NCI-H2196 (cell line): ENCODE data around the gene TLNRD1.

Source experiments
- DNase-seq: peaks from one replicate; lab custom pipeline; 2025; ENCODE audit not compliant: unreplicated experiment; lab: John Stamatoyannopoulos, UW

The TLNRD1 gene

DNA sequence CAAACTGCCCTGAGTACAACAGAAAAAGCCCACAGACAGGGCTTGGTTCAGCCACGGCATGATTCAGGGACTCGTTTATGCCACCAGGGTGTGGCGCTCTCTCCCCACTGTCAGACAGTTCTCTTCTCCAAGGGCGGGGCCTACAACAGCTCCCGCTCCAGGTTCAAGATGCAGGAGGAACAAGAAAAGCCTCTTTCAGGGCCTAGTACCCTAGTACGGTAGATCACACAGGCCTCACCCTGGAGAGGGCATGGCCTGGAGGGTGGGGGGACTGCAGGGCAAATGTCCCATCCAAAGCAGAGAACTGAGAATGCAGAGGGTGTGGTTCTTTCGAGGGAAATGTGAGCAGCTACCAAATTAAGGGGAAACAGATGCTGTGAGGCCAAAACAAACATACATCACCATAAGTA is 23.1 kb upstream of the TLNRD1 start:
- no peak for DNase-seq

DNA sequence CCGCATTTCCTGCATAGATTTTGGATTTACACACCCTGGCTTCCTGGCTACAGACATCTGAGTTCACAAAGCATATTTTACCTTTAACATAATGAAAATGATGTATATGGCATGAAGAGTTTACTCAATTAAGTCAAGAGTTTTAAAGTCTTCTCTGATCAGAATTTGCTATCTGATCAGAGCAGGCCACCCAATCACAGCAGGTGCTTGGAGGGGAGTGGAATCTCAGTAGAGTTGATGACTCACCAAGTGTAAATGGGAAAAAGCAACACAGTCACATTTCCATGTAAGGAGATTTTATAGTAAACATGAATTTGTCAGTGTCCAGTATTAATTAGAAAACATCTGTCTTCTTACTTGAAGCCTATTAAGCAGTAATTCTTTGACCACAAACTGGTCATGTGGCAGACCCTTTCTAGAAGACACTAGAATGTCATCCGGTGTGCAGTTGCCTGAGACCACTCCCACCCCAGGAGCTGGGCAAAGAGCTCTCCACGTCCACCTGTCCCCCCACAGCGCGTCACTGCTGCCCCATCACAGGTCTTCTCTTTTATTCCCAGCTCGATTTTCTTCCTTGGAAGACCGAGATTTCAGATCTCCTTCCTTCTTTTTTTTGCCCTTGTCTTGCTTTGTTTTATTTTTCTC is 21.9 kb upstream of the TLNRD1 start:
- peak; percentile 9 for DNase-seq

DNA sequence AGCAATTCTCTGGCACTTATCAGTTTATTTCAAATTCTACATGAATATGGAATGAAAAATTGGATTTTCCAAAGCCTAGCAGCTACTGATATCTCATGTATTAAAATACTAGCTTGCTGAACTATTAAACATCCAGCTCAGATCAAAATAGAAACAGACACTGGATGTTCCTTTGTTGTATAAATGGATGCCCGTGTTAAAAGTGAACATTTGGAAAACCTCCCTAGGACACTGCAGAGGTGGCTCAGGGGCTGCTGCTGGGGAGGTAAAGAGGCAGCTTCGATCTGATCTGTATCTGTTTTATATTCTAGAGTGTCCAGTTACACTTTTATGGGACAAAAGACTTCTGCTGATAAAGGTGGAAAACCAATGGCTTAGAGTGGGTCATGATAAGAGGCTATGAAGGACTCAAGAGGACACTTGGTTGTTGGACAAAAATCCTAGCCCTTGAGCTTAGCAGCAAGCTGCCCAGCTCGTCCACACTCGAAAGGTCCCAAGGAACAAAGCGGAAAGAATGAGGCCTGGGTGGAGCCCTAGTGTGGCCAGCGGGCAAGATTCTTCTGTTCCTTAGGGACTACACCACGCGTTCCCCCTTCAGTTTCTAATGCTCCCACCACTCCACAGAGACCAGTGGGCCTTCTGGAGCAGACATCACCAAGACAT is 21.1 kb upstream of the TLNRD1 start:
- DNase-seq: no peak

DNA sequence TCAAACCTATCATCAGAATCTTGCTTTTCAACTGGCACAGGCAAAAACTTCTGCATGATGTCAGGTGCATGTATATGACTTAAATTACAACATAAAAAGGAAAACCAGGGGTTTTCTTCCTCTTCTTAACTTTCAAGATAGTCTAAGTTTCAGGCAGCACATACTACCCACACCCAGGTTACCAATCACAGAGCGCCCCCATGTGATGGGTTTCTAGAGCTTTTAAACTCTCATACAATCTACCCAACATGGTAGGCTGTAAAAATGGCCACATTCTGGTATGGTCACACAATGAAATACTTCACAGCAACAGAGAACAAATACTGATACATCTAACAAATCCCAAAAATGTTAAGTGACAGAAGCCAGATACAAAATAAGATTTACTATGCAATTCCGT is 18.5 kb upstream of the TLNRD1 start:
- no peak for DNase-seq

DNA sequence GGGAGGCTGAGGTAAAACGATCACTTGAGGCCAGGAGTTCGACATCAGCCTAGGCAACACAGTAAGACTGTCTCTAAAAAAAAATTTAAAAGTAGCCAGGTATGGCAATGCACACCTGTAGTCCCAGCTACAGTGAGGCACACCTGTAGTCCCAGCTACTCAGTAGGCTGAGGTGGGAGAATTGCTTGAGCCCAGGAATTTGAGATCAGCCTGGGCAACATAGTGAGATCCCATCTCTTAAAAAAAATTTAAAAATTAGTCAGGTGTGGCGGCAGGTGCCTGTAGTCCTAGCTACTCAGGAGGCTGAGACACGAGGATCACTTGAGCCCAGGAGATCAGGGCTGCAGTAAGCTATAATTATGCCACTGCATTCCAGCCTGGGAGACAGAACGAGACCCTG is 17.9 kb upstream of the TLNRD1 start:
- no peak for DNase-seq

DNA sequence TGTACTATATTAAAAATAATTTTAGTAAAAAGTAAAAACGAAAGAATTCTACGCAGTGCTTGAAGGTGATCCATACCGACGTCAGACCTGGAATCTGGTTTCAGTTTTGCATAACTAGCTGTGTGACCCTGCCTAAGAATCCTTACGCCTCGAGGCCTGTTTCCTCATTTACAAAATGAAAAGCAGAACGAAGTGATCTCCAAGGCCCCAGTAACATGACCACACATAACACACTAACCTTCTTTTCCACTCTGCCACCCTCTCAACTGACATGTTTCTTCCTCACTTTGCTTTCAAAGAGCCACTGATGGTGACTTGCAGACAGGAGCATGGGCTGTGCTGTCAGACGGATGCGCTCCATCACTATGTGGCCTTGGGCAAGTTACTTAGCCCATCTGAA is 15.9 kb upstream of the TLNRD1 start:
- no peak for DNase-seq

DNA sequence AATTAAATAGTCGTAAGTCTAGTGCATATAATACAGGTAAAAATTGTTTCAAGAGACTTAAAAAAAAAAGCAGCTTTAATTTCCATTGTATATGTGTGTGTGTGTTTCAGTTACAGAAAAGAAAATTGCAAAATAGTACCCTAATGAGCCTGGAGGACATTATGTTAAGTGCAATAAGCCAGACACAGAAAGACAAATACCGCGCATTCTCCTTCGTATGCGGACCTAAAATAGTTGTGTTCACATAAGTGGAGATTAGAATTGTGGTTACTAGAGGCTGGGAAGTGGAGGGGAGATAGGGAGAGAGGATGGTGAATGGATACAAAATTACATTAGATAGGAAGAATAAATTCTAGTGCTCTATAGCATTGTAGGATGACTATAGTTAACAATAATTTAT is 14.7 kb upstream of the TLNRD1 start:
- DNase-seq: no peak

DNA sequence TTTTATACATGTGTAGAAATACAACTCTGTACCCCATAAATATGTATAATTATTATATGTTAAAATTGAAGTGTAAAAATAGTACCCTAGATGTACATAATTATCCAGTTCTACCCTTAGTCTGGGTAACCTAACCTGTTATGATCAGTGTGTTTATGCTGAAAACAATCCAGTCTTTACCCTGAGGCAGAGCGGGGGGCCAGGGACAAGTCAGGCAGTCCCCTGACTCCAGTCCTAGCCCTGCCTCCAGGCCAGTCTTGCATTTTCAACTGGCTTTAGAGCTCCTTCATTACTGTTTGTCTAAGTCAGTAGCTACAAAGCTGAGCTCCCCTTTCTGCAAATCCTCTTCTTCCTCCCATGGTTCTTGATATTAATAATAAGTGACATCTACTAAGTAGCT is 14.2 kb upstream of the TLNRD1 start:
- DNase-seq: no peak

DNA sequence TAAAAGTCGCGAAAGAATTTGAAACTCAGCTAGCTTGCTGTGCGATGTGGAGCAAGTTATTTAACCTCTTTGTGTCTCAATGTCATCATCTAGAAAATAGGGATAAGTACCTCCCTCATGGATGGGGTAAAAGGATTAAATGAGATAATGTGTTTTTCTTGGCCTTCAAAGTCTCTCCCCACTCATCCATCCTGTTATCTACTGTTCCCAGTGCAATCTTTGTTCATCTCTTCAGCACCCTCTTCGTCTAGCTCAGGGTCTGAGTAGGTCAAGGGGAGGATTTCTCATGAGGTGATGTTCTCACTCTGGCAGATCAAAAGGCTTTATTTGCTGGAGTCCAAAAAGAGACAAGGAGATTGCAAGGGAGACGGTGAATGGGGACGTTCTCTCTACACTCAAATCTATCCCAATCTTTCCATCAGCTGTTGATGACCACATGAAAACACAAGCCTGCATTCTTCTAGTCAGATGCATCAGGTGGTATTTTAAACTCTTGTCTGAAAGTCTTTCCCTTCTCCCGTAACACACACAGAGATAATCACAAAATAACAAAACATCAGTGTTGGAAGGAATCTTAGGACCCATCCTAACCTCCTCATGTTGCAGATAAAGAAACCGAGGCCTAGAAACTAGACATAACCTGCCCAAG is 12.5 kb upstream of the TLNRD1 start:
- no peak for DNase-seq

DNA sequence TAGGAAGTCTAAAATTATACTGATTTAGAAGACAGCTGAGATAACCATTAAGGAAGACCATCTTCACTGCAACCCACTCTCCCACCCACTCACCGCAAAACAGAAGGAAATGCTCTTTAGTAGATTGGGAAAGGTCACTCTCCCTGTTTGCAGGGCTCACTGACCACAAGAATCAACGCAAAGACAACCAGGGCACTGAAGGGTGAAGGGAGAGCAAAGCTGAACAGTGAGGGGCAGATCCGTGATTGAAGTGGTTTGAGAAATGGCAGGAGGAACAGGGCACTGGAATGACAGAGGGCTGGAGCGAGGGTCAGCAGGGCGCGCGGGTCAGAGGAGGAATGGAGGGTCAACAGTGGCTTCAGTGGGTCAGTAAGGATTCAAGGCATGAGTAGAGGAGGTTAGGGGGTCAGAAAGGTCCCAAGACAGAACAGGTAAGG is 11.6 kb upstream of the TLNRD1 start:
- no peak for DNase-seq

DNA sequence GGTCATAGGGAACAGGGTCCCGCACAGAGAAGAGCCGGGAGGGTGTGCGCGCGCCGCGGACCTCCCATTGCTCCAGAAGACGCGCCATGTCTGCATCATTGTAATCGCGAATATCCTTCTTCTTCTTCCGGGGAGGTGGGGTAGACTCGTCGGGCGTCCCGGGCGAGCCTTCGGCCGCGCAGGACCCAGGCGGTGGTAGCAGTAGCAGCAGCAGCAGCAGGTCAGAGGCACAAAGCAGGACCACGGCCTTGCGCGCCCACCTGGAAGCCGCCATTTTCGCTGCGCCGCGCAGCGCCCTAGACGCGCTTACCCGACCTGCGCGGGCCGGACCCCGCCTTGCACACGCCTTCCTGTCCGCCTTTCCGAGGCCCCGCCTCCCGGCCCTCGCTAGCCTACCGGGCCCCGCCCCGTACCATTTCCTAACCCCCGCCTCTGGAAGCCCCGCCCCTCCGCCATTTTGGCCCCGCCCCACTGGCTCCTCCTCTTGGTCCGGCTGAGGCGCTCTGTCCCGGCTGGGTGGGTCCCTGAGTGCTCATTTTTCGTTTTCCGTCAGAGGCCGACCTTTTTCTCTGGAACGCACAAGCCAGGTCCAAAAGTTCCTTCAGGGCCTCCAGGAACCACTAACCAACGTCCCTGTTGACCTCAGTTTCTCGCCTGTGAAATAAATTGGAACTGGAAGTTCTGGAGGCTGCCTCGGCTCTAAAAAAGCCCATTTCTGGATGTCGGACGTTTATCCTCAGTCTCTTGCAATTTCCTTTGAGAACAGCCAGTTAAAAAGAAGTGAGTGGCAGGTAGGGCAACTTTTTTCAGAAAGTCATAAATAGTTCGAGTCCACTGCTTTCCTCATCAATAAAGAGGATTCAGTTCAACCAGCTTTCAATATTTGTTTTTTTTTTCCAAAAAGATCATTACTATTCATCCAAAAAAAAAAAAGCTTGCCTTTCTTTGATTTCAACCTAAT is 10.9 kb upstream of the TLNRD1 start, which contains the start of gene MESD:
Gene MESD, minus strand, starts transcription at position 302 of the 961 bp plus-strand sequence. Its CDS starts 28 bp downstream, at position 274.
- peak; percentile 88 for DNase-seq

DNA sequence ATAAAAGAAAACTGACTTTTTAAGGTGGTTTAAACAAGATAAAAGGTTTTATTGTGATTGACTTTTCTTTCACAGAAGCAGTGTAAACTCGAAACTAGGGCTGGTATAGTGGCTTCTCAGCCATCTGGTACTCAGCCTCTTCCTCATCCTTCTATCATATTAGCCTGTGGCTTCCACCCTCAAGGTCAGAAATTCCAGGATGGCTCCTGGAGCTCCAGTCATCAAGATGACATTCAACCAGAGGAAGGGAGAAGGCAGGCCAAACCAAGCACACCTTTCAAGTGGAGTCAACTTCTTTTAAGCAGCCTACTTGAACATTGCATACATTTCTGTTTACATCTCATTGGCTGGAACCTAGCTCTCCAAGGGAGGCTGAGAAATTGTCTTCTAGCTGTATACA is 9.8 kb upstream of the TLNRD1 start:
- DNase-seq: no peak

DNA sequence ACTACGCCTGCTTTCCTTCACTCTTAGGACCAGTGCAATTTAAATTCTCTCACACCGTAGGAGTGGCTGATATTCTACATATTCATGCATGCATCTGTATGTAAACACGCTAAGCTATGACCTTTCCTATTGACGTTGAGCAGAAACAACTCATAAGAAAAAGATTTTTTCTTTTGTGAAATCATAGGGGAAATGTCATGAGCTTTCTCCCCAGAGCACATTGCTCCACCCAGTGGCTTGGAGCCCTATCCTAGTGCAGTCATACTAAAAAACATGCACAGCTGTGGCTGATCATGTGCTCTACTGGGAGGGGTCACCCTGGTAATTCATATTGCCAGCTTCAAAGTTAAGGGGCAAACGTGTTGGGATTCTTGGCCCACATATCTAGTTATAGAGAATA is 9.3 kb upstream of the TLNRD1 start:
- no peak for DNase-seq

DNA sequence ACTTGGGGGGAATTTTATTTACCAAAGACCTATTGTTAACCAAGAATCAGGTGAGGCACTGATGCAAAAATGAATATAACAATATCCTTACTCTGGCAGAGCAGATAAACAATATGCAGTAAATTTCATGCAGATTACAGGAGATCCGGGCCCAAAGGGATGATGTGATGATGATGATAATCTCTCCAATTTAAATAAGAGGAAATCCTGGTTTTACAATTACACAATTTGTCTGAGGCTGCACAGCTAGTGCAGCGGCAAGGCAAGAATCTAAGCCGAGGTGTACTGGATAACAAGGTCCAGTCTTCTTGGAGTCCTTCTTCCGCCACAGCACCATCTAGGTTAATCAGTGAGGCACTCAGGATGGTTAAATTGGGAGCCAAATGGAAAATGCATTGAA is 8.7 kb upstream of the TLNRD1 start:
- DNase-seq: no peak

DNA sequence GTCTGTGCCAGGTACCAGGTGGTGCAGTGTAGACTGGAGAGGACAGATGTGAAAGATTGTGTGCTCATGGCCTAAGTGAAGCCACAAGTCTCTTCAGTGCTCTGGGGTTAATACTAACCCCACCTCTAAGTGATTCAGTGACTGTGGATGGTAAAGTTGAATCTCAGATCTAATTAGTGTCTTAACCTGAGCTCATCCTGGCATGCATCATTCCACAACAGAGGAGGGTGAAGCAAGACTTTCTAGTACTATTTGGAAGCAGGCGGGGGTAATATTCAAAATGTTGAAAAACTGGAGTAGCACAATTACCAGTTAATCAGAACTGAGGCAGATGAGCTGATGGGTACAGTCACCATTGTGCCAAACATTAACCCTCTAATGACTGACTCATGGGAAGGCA is 8.3 kb upstream of the TLNRD1 start:
- DNase-seq: no peak

DNA sequence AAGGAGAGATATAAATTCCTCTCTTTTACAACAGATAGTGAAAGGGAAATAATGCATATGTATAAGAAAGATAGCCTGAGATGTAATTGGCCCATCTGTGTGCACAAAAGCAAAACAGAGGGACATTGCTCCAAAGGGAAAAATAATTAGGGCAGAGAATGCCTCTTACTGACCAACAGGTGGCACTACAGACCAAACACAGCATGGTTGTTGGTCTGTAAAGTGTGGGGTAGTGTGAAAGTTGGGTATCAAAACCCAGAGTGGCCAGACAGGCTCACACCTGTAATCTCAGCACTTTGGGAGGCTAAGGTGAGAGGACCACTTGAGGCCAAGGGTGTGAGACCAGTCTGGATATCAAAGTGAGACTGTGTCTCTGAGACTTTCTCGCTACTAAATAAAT is 4.5 kb upstream of the TLNRD1 start:
- DNase-seq: no peak

DNA sequence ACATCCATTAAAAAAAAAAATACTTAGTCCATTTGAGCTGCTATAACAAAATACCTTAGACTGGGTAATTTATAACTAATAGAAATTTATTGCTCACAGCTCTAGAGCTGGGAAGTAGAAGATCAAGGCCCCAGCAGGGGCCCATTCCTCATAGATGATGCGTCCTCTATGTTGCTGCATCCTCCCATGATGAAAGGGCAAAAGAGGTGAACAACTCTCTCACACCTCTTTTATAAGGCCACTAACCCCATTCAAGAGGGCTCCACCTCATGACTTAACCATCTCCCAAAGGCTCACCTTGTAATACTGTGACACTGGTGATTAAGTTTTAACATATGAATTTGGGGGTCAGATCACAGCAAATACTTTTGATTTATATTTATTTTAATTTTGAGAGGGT is 3.0 kb upstream of the TLNRD1 start:
- no peak for DNase-seq

DNA sequence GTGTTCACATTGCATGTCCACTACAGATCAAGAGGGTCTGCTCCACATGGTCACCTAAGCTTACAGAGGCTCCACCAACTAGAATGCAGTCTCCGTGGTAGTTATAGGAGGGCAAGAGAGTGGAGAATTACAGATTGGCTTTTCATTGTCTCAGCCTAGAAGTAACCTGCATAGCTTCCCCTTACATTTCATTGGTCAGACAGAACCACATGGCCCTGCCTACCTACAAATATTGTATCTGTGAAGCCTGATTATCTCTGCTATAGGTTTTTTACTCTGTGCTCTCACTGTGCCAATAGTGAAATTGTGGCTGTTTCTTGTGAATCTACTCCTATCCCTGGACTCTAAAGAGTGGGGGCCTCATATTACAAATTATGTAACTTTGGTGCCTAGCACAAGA is 2.5 kb upstream of the TLNRD1 start:
- no peak for DNase-seq

DNA sequence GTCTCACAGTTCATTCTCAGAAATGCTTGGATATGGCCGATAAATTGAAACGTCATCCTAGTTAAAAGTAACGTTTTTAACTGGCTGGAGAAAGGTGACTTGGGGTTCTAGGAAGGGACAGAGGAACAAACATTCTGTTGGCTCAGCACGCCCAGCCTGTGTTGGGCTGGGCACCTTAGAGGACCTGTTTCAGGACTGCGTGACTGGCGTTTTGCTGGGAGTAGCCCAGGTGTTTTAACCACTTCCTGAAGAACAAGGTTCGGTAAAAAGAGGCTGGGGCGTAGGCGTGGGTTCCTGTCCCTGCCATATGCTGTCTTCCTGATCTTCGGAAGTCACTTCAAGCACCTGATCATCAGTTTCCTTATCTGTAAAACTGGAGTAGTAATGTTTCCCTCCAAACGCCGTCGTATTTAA is 1.1 kb upstream of the TLNRD1 start:
- DNase-seq: no peak

DNA sequence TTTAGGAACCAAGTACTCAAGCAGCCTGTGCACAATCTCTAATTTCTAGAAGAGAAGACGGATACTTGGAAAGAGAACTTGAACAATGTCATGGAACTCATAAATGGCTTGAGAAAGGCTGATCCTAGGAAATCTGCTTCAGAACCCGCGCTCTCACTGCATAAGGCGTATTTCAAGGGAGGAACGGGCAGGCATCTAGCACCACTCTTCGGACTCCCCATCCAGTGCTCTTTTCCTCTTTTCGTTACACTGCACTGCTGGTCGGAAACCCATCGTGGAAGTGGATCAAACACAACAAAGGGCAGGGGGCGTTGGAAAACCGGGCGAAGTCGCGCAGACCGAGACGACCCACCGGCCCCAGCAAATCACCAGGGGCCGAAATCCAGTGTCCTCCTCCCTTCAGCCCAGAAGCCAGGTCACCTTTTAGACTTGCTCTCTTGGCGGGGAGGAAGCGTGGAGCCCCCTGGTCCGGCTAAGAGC is 539 bp upstream of the TLNRD1 start:
- no peak for DNase-seq
